WTC11 (cell line): Measurements from ENCODE around the gene NRXN3. TPM values are rescaled to one million over a fixed set of nuclear protein-coding genes. Genes with fewer than 3 reads are reported as not detected.

ENCODE experiments used
- ATAC-seq: fragments of 200-7000 bp; cut with Tn5 transposase; 2 replicates; pipeline ENCODE4 v1.10.0; 2021; ENCODE audit warnings: mild to moderate bottlenecking, moderate library complexity
- CTCF ChIA-PET: fragments of 300-600 bp; sonication (Branson Sonifier 250); formaldehyde crosslinking; loops from one replicate; lab custom pipeline; 2021; ENCODE audit warnings: antibody characterized with exemption; lab: Charles Lee
- POLR2A ChIA-PET: fragments of 350-600 bp; sonication (Branson Sonifier 250); formaldehyde crosslinking; loops from one replicate; lab custom pipeline; 2021; ENCODE audit warnings: antibody characterized with exemption; lab: Charles Lee
- DNase-seq: peaks from one replicate; pipeline ENCODE4 v3.0.0; 2021; ENCODE audit warnings: low spot score
- H3K27ac Mint-ChIP-seq: 2 replicates; pipeline ENCODE4 v1.8.0; 2021; ENCODE audit warnings: mixed read lengths
- H3K27me3 Mint-ChIP-seq: 2 replicates; pipeline ENCODE4 v1.8.0; 2021; ENCODE audit warnings: low read depth, mild to moderate bottlenecking, moderate library complexity, mixed read lengths
- H3K36me3 Mint-ChIP-seq: 2 replicates; pipeline ENCODE4 v1.8.0; 2021; ENCODE audit warnings: mixed read lengths
- H3K4me1 Mint-ChIP-seq: 2 replicates; pipeline ENCODE4 v1.8.0; 2022; ENCODE audit warnings: mixed read lengths
- H3K4me3 Mint-ChIP-seq: 2 replicates; pipeline ENCODE4 v1.8.0; 2021; ENCODE audit warnings: mild to moderate bottlenecking, moderate library complexity, mixed read lengths
- H3K9me3 Mint-ChIP-seq: 2 replicates; pipeline ENCODE4 v1.8.0; 2021; ENCODE audit warnings: mixed read lengths
- KAT7 ChIP-seq: sonication (generic); formaldehyde crosslinking; IDR thresholded peaks from 2 replicates; pipeline ENCODE4 v1.8.1; 2023; ENCODE audit warnings: missing genetic modification reagents, mild to moderate bottlenecking, borderline replicate concordance
- NR3C1 ChIP-seq: sonication (generic); formaldehyde crosslinking; conservative IDR thresholded peaks from 2 replicates; pipeline ENCODE4 v1.8.1; 2023; ENCODE audit warnings: low read depth, mild to moderate bottlenecking, missing genetic modification reagents
- RELA ChIP-seq: sonication (generic); formaldehyde crosslinking; IDR thresholded peaks from 2 replicates; pipeline ENCODE4 v1.8.1; 2022; ENCODE audit warnings: missing genetic modification reagents, mild to moderate bottlenecking, borderline replicate concordance
- TEAD4 ChIP-seq: sonication (generic); formaldehyde crosslinking; IDR thresholded peaks from 2 replicates; pipeline ENCODE4 v1.8.0; 2022; ENCODE audit warnings: mild to moderate bottlenecking, missing genetic modification reagents
- ZNF121 ChIP-seq: sonication (generic); formaldehyde crosslinking; IDR thresholded peaks from 2 replicates; pipeline ENCODE4 v1.8.0; 2023; ENCODE audit warnings: missing genetic modification reagents
- ZNF138 ChIP-seq: sonication (generic); formaldehyde crosslinking; conservative IDR thresholded peaks from 2 replicates; pipeline ENCODE4 v1.8.1; 2022; ENCODE audit warnings: mild to moderate bottlenecking, moderate library complexity, missing genetic modification reagents
- ZNF263 ChIP-seq: sonication (generic); formaldehyde crosslinking; IDR thresholded peaks from 2 replicates; pipeline ENCODE4 v1.8.1; 2022; ENCODE audit warnings: low read depth, mild to moderate bottlenecking, moderate library complexity, missing genetic modification reagents
- ZNF532 ChIP-seq: fragments of 250-450 bp; sonication (Bioruptor Pico); IDR thresholded peaks from 2 replicates; pipeline ENCODE4 v1.9.0; 2021; ENCODE audit warnings: mild to moderate bottlenecking, borderline replicate concordance
- total RNA-seq: library from RNA; stranded (reverse); gene quantifications from 3 replicates; pipeline ENCODE4 v1.2.3, GENCODE V29; 2021
- TF ChIP-seq, protein P1 (sequence below): fragments of 250-450 bp; sonication (Bioruptor Pico); conservative IDR thresholded peaks from 2 replicates; pipeline ENCODE4 v1.9.0; 2021; ENCODE audit warnings: mild to moderate bottlenecking
- TF ChIP-seq, protein P2 (sequence below): fragments of 250-450 bp; sonication (Bioruptor Pico); IDR thresholded peaks from 2 replicates; pipeline ENCODE4 v1.9.0; 2021; ENCODE audit warnings: mild to moderate bottlenecking
- TF ChIP-seq, protein P3 (sequence below): sonication (generic); formaldehyde crosslinking; IDR thresholded peaks from 2 replicates; pipeline ENCODE4 v1.8.0; 2023; ENCODE audit warnings: missing genetic modification reagents, mild to moderate bottlenecking, borderline replicate concordance
- TF ChIP-seq, protein P4 (sequence below): sonication (generic); formaldehyde crosslinking; IDR thresholded peaks from 2 replicates; pipeline ENCODE4 v1.8.1; 2023; ENCODE audit warnings: mild to moderate bottlenecking, missing genetic modification reagents
- TF ChIP-seq, protein P5 (sequence below): sonication (generic); formaldehyde crosslinking; conservative IDR thresholded peaks from 2 replicates; pipeline ENCODE4 v1.8.1; 2022; ENCODE audit warnings: mild to moderate bottlenecking, missing genetic modification reagents
- TF ChIP-seq, protein P6 (sequence below): sonication (generic); formaldehyde crosslinking; IDR thresholded peaks from 2 replicates; pipeline ENCODE4 v1.8.1; 2022; ENCODE audit warnings: mild to moderate bottlenecking, moderate library complexity, missing genetic modification reagents

The NRXN3 gene
- total RNA-seq, 1 experiment from 2014 or later: 3.0 TPM

DNA sequence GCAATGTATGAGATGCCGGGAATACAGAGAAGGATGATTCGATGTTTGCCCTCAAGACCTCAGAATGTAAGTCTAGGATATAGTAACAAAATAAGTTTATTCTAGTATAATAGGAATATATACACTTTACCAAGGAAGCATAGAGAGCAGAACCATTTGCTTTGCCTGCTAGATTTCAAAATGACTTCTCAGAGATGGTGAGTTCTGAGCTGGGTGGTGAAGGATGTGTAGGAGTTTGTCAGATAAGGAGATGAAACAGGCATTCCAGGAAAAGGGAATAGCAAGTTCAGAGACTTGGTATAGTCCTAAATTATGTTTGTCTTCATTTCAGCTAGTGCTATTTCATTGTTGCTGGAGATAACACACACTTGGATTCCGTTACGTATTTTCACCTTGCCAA, 1385.3 kb downstream of the NRXN3 start:
- ChIA-PET POLR2A (no interaction called here), CTCF (interaction anchor here (1.3 kb wide), 1 partner anchor 11 kb away, joined by 4 read pairs; no protein-coding TSS in a partner anchor)
- TF ChIP-seq ZNF532 (CRISPR knock-in tag): no peak
- no peak for TF ChIP-seq KAT7 (CRISPR knock-in tag)
- TF ChIP-seq ZNF263 (CRISPR knock-in tag): no peak
- TF ChIP-seq RELA: no peak
- TF ChIP-seq TEAD4: no peak
- TF ChIP-seq, protein P1, sequence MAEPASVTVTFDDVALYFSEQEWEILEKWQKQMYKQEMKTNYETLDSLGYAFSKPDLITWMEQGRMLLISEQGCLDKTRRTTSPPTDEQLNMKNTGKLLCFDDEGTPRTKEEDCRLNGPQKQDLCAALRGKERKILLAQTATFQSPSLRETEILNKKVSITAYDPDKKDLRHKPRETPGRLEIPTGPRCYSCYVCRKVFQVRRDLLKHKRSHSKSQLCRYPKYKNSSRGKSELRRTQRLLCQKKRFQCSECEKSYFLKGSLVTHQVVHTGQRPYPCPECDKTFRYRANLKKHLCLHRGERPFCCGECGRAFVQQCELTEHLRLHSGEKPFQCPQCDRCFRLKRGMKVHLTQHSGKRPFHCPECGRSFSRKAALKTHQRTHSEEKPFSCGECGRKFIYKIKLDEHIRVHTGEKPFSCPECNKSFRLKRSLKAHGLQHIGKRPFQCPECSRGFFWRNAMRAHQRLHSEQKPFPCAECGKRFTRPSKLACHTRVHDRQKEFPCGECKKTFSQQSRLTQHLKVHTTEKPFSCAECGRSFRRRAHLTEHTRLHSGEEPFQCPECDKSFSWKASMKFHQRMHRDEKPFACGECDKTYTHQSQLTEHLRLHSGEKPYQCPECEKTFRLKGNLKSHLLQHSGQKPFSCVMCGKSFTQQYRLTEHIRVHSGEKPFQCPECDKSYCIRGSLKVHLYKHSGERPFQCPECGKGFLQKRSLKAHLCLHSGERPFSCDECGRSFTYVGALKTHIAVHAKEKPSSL (CRISPR knock-in tag): no peak
- TF ChIP-seq, protein P2, sequence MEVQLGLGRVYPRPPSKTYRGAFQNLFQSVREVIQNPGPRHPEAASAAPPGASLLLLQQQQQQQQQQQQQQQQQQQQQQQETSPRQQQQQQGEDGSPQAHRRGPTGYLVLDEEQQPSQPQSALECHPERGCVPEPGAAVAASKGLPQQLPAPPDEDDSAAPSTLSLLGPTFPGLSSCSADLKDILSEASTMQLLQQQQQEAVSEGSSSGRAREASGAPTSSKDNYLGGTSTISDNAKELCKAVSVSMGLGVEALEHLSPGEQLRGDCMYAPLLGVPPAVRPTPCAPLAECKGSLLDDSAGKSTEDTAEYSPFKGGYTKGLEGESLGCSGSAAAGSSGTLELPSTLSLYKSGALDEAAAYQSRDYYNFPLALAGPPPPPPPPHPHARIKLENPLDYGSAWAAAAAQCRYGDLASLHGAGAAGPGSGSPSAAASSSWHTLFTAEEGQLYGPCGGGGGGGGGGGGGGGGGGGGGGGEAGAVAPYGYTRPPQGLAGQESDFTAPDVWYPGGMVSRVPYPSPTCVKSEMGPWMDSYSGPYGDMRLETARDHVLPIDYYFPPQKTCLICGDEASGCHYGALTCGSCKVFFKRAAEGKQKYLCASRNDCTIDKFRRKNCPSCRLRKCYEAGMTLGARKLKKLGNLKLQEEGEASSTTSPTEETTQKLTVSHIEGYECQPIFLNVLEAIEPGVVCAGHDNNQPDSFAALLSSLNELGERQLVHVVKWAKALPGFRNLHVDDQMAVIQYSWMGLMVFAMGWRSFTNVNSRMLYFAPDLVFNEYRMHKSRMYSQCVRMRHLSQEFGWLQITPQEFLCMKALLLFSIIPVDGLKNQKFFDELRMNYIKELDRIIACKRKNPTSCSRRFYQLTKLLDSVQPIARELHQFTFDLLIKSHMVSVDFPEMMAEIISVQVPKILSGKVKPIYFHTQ (CRISPR knock-in tag): no peak
- TF ChIP-seq, protein P3, sequence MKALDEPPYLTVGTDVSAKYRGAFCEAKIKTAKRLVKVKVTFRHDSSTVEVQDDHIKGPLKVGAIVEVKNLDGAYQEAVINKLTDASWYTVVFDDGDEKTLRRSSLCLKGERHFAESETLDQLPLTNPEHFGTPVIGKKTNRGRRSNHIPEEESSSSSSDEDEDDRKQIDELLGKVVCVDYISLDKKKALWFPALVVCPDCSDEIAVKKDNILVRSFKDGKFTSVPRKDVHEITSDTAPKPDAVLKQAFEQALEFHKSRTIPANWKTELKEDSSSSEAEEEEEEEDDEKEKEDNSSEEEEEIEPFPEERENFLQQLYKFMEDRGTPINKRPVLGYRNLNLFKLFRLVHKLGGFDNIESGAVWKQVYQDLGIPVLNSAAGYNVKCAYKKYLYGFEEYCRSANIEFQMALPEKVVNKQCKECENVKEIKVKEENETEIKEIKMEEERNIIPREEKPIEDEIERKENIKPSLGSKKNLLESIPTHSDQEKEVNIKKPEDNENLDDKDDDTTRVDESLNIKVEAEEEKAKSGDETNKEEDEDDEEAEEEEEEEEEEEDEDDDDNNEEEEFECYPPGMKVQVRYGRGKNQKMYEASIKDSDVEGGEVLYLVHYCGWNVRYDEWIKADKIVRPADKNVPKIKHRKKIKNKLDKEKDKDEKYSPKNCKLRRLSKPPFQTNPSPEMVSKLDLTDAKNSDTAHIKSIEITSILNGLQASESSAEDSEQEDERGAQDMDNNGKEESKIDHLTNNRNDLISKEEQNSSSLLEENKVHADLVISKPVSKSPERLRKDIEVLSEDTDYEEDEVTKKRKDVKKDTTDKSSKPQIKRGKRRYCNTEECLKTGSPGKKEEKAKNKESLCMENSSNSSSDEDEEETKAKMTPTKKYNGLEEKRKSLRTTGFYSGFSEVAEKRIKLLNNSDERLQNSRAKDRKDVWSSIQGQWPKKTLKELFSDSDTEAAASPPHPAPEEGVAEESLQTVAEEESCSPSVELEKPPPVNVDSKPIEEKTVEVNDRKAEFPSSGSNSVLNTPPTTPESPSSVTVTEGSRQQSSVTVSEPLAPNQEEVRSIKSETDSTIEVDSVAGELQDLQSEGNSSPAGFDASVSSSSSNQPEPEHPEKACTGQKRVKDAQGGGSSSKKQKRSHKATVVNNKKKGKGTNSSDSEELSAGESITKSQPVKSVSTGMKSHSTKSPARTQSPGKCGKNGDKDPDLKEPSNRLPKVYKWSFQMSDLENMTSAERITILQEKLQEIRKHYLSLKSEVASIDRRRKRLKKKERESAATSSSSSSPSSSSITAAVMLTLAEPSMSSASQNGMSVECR (CRISPR knock-in tag): no peak
- Mint-ChIP-seq H3K27ac (no peak overlapping the region), H3K36me3 (peaks cover 13% of the 10 kb centered on the region), H3K27me3 (no peaks in the 10 kb centered on the region; the same call in 1 of the 2 replicates), H3K4me1 (peaks cover 31% of the 10 kb centered on the region), H3K4me3 (no peak overlapping the region), H3K9me3 (peaks cover 38% of the 10 kb centered on the region)
- ATAC-seq (no peak), DNase-seq (no peak)

DNA sequence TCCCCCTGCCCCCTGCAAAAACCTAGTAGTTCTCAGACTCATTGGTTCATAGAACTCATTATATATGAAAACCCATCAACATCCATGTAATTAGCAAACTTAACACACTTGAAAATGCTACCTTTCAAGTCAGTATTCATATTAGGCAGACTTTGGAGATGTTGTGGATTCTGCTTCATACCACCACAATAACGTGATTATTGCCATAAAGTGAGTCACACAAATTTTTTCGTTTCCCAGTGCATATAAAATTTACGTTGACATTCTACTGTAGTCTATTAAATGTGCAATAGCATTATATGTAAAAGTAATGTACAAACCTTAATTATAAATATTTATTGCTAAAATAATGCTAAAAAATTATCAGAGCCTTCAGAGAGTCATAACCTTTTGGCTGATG, 1387.1 kb downstream of the NRXN3 start:
- ChIA-PET POLR2A (no interaction called here), CTCF (no interaction called here)
- peaks cover 13% of the 10 kb centered on the region for H3K36me3 Mint-ChIP-seq
- no peak for DNase-seq
- no peaks in the 10 kb centered on the region; the same call in 1 of the 2 replicates for H3K27me3 Mint-ChIP-seq
- no peak overlapping the region for H3K4me3 Mint-ChIP-seq
- no peak for ATAC-seq
- peaks cover 38% of the 10 kb centered on the region for H3K9me3 Mint-ChIP-seq
- peaks cover 30% of the 10 kb centered on the region for H3K4me1 Mint-ChIP-seq
- H3K27ac Mint-ChIP-seq: no peak overlapping the region
- no peak for TF ChIP-seq ZNF138 (CRISPR knock-in tag)
- TF ChIP-seq, protein P4, sequence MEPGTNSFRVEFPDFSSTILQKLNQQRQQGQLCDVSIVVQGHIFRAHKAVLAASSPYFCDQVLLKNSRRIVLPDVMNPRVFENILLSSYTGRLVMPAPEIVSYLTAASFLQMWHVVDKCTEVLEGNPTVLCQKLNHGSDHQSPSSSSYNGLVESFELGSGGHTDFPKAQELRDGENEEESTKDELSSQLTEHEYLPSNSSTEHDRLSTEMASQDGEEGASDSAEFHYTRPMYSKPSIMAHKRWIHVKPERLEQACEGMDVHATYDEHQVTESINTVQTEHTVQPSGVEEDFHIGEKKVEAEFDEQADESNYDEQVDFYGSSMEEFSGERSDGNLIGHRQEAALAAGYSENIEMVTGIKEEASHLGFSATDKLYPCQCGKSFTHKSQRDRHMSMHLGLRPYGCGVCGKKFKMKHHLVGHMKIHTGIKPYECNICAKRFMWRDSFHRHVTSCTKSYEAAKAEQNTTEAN: no peak
- TF ChIP-seq NR3C1 (CRISPR knock-in tag): no peak
- TF ChIP-seq, protein P5, sequence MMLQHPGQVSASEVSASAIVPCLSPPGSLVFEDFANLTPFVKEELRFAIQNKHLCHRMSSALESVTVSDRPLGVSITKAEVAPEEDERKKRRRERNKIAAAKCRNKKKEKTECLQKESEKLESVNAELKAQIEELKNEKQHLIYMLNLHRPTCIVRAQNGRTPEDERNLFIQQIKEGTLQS (CRISPR knock-in tag): no peak
- TF ChIP-seq ZNF121 (CRISPR knock-in tag): no peak
- no peak for TF ChIP-seq ZNF263 (CRISPR knock-in tag)
- TF ChIP-seq, protein P6, sequence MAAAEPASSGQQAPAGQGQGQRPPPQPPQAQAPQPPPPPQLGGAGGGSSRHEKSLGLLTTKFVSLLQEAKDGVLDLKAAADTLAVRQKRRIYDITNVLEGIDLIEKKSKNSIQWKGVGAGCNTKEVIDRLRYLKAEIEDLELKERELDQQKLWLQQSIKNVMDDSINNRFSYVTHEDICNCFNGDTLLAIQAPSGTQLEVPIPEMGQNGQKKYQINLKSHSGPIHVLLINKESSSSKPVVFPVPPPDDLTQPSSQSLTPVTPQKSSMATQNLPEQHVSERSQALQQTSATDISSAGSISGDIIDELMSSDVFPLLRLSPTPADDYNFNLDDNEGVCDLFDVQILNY (CRISPR knock-in tag): no peak
